Stimulated activated CD4-positive, alpha-beta T cell treated with anti-CD3 and anti-CD28 coated beads, Interleukin-1b, Interleukin-23, amount 100 ng/mL, for 48 hours (primary cell): ENCODE results near the gene SLC10A2.

ENCODE experiments used
- DNase-seq: peaks from one replicate; pipeline ENCODE4 v3.0.0-alpha.2; 2020

The SLC10A2 gene

DNA sequence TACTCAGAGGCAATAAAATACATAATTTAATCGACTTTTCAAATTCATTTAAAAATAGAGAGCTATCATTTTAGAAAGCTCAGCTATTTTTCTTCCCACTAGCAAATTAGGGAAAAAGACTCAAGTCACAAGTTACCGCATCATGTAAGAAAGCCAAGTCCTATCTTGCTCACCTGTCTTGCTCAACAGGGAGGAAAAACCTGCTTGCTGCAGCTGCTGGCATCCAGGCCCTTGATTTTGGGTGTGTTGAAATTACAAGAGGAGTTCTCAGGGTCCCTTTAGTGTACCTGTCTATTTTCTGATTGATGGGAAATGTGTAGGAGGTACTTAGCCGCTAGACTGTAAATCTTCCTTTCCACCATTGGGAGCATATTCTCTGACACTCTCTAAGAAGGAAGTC is 22.2 kb downstream of the SLC10A2 start:
- DNase-seq: no peak

DNA sequence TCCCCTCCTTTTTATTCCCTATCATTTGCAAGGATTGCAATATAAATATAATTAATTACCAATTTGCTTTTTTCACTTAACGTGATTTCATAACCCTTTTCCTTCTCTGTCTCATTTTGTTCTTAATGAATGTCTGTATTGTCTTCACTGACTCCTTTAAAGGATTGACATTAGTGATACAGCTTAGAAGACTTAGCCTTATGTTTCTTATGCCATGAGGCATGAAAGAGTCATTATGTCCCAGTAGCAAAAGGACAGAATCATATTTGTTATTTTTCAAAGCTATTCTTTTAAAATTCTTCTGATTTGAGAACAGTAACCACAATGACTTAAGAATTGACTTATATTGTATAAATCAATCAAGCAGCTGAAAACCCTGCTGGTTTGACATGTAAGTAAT is 26.2 kb downstream of the SLC10A2 start:
- no peak for DNase-seq

DNA sequence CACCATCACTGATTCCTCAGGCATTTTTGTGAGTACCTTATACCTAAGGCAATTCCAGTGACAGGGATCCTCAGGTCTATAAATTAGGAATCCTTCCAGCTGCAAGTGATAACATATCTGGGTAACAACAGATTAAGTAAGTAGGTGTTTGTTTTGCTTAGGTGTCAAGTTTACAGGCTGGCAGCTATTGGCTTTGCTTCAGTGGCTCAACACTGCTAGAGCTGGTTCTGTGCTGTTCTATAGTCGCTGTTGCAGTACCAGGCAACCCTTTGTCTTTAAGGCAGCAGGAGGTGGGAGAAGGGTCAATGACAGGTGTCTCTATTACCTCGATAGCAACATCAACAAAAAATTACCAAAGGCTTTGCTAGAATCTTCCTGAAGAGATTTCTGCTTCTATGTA is 27.0 kb downstream of the SLC10A2 start:
- DNase-seq: no peak

DNA sequence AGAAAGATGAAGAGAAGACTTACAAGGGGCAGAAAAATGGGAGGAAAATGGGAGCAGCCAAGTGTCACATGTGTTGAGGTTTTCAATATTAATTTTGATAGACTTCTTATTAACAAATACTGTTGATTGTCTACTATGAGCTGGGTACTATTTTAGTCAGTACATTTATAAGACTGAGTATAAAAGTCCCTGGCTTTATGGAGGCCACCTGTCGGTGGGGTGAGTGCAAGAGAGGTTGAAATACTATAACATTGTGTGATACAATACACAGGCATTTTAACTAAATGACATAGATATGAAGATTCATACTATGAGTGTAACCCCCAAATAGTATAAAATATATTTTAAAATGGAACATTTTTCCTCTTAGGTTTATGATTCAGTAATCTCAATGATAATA is 29.9 kb downstream of the SLC10A2 start:
- no peak for DNase-seq

DNA sequence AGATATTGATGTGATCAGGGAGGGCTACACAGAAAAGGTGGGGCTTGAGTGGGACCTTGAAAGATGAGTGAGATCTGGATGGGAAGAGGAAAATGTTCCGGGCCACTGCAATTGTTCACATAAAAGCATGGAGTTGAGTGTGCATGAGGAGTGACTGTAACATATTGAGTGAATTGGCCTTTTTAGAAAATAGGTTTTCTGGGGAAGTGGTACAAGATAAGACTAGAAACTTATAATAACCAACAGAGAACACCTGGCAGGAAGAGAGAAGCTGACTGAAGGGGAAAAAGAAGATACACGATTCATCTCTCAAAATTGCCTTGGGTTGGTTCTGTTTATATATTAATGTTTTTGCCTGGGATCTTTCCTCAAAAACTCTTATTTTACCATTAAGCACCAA is 32.2 kb downstream of the SLC10A2 start:
- DNase-seq: no peak

DNA sequence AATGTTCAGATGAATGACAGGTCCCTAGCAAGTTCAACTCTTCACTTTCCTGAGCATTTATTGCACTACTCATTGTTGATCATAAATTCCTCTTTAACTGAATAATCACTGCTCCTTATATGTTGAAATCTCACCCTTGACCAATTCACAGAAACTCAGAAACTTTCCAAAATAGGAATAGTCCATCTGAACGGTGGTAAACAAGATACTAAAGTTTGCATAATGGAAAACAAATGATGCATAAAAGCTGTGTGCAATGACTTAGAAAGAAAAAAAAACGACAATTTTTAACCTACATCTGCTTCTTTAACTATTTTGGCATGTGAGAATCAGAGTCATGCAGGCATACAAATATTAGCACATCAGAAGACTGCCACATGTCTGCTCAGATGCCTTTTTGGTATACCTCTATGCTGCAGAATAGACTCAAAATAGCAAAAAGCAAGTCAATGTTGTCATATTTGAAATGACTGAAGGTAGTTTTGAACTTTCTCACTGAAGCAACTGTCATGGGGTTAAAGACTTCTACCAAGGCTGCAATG is 34.8 kb downstream of the SLC10A2 start:
- DNase-seq: no peak

DNA sequence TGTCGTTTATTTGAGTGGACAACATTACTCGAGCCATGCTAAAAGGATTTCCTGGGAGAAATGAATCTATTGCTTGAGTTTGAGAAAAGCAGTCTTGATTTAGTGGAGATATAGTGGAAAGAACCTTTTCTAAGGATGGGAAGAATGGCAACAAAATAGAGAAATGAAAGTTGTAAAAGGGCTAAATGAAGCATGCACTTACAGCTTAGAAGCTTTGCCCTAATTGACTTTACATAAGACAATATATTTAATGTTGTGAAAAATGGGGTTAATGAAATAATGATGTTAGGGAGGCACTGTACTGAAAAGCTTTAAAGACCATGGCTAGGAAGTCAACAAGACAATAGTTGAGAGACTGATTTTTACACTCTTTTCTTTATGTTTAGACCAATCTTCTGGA is 35.4 kb downstream of the SLC10A2 start:
- DNase-seq: no peak

DNA sequence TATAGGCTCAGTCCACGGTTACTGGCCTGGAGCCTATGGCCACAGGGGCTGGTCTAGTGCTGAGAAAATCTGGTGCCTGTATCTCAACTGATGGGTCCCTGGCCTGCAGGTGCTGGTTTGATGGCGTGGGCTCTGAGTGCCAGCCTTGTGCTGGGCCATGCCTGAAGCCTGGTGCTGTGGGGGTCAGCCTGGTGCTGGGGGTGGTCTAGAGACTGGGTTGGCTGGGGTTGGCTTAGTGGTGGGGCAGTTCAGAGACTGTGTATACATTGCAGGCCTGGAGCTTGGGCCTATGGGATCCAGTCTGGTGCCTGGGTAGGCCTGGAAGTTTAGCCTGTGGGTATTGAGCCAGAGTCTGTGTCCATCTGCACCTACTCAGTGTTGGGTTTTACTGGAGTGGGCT is 36.4 kb downstream of the SLC10A2 start:
- no peak for DNase-seq

DNA sequence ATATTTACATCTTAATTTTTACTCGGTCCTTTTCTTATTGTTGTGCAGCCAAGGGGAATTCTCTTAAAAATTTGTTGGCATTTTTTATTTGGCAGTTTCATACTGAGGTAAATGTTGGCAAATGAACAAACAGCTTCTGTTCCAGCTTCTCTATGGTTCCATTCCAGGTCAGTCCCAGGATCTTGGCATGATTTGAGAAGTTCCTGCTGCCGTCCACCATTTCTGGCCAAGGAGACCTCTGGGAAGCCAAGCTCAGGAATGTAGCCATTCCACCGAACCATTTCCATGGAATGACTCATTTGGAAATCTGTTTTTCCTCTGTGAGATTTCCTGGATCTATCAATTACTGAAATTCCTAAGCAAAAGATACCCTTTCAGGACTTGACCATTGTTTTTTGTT is 43.9 kb downstream of the SLC10A2 start:
- no peak for DNase-seq

DNA sequence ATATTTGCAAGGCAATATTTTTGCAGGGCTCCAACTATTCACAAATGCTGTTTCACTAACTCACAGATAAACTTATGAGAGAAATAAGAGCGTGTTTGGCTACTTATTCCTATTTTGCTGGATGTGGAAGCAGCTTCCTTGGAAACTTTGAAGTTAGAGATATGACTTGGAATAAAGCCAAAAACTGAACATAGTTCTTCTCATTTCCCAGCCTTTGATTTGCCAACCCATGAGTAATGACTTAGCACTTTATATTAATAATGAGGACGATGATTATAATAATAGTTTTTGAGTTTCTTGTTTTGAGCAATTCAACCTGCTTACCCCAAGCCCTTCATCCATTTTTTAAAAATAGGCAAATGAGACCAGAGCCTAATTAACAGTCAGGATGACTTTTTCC is 47.7 kb downstream of the SLC10A2 start:
- DNase-seq: no peak

DNA sequence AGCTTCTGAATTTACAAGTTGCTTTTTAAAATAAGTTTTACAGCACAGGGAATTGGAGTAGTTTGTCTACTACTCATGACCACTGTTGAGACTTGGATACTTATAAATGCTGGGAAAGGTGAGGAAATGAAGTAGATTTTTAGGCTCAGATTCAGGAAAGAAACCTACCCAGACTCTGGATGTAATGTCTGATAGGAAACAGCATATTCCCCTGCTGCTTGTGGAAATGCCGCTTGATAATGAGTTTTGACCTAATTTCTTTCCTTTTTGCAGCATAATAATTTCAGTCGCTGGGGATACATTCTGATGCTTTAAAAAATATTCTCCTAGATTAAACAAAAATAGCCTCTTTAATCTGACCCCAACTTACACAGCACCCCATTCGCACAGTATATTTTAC is 53.6 kb downstream of the SLC10A2 start:
- no peak for DNase-seq

DNA sequence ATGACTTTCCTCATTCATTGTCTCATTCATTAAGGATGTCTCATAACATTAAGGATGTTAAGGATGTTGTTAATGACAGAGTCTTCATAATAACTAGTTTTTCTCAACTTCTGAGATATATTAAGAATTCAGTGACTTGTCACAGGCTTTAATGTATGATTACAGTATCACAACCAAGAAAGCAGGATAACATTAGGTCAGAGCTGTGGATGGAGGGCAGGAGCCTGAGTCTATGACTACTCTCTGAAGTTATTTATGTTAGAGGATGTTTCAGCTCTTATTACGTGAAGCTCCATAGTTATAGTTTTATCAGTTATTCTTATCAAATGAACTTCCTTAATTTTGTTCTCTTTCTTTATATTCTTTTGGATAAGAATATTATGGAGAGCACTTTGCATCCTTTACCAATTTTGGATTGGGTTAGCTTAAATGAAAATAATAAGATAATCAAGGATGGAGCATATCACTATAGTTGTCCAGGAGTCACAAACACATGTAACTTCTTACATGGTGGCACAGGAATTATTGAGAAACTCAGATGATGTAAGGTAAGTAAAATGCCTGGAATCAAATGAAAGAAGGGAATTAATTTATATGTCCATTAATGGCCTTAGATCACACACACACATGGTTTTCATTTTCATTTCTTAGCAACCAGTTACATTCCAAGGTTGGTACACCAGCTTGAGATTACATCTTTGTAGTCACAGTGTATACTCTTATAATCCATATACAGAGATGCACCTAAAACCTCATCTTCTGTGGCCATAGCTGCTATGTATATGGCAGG is 57.0 kb downstream of the SLC10A2 start:
- no peak for DNase-seq

DNA sequence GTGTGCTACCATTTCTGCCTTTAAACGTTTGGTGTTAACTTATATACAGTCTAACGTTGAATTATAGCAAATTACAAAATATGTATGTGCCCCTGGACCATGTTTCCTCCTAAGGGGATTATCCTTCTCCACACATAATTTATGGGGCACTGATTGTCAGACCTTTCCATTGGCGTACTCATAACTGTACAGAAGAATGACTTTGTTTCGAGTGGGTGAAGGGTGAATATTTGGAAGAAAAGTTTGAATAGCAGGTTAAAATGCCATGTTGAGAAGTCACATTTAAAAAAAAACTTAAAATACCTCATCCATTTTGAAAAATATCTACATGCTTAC is 58.8 kb downstream of the SLC10A2 start:
- no peak for DNase-seq

DNA sequence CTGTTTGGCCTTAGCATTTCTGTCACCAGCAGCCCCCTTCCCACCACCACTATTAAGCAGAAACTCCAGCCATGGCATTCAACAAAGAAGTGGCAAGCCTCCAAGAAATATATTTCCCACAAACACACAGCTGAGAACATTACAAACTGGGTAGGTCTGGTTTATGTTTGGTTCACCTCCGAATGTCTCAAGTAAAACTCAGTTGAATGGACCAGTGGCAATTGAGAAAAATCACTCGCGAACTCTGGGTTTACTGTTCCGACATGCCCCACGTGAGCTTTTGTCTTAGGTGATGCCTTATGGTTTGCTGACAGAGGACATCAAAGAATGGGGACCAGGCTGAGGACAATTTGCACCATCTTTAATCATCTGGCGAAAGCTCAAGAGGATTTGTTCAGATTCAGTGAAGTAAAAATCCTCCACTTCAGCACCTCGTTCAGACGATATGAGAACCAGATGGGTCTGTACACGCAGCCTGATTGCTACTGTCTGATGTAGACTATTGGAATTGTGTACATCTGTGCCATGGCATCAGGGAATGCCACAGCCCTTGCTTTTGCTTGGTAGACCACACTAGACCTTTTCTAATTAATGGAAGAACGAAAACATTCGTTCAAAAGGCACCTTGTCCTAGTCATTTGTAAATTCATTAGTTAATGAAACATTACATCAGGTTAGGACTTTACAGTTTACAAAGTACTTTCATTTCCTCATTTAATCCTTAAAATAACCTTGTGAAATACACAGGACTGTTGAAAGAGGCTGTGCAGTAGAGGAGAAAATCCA is 59.4 kb downstream of the SLC10A2 start:
- no peak for DNase-seq

DNA sequence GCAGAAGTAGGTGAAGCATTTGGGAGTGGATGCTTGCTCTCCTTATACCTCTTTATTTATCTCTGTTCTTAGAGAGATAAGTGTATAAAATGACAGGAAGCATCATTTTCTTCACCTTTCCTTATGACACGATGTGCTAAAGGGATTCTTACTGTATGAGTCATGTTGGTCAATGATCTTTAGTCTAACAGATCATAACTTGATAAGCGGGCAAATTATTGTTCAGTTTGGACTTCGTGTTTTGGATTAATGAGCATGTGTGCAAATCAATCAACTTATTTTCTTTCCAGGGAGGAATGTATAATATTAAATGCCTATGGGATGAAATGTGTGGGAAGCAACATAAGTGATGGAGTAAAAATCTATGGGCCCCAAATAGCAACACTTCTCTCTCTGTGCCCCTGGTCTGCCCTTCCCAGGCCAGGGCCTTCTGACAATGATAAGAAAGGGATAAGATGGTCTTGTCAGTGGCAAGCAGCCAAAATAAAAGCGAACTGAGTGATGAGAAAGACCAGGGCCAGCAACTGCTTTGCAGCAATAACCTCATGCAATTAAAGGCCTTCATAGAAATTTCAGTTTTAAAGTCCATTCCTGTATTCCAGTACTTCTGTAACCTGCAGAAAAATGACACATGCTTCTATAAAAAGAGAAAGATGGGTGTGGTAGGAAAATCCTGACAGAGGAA is 61.4 kb downstream of the SLC10A2 start:
- DNase-seq: no peak

DNA sequence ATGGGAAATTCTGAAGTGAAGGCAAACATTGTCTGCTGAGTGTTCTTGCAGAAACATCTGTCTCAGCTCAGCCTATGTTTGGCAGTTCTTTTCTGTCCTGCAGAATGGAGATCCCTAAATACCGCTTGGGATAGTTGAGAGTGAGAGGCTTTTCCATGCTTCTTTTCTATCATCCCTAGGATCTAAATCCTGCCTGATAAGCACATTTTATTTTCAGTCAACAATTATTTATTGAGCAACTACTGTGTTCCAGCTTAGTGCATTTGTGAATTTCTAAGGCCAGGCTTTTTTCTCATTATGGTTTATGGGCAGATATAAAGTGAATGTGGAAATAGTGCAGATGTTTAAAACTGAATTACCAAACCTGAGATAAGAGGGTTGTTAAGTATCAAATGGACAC is 62.6 kb downstream of the SLC10A2 start:
- DNase-seq: no peak

DNA sequence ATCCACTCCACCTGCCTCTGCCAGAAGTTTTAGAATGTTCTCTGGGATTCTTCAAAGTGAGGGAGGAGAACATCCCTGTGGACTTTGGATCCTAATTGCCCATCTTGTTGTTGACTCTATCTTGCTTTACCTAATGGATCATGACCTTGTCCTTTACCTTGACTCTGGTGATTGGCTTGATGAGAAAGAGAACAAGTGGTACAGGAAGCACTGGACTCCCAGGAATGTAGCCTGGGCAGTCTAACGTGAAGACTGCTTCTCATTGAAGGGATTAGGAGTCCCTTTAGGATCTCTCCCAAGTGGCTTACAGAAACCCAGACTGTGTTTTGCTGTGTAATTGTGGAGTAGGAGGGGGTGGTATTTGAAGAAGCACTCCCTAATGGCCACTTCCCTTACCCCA is 63.9 kb downstream of the SLC10A2 start:
- DNase-seq: no peak

DNA sequence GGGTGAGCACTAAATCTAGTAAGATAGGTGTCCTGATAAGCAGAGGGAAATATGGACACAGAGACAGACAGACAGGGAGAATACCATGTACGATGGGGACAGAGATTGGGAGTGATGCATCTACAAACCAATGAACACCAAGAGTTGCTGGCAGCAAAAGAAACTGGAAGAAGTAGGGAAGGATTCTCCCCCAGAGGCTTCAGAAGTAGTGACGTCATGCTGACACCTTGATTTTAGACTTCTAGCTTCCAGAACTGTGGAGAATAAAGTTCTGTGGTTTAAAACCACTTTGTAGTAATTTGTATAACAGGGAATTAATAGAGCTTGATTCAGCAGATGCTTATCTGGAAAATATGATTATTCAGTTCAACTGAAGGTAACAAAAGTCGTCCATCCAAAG is 66.1 kb downstream of the SLC10A2 start:
- no peak for DNase-seq

DNA sequence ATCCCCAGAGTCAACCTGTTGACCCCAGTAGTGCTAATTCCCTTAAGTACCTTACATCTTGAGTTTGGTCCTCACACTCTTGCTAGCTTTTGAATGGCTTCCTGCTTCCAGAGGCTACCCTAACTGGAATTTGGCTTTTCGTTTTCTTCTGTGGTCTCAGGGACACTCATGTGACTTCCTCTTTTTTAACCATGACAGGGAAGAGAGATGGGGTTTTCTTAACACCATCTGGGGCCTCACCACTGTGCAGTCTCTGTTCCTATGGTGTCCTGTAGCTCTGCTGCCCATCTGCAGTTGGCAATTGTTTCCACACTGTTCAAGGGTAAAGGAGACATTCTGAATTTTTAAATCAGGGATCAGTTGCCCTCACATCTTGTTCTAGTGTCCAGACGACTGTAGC is 66.7 kb downstream of the SLC10A2 start:
- DNase-seq: no peak
